ENCODE results near the gene BCKDK. TPM values are rescaled to one million over a fixed set of nuclear protein-coding genes. Genes with fewer than 3 reads are reported as not detected.

The BCKDK gene
- total and polyA plus RNA-seq, 2 of the 13 experiments (the other 11 are each of a cell fraction or from before 2014, with no cell fraction given): 24.9 to 42.6 TPM

DNA sequence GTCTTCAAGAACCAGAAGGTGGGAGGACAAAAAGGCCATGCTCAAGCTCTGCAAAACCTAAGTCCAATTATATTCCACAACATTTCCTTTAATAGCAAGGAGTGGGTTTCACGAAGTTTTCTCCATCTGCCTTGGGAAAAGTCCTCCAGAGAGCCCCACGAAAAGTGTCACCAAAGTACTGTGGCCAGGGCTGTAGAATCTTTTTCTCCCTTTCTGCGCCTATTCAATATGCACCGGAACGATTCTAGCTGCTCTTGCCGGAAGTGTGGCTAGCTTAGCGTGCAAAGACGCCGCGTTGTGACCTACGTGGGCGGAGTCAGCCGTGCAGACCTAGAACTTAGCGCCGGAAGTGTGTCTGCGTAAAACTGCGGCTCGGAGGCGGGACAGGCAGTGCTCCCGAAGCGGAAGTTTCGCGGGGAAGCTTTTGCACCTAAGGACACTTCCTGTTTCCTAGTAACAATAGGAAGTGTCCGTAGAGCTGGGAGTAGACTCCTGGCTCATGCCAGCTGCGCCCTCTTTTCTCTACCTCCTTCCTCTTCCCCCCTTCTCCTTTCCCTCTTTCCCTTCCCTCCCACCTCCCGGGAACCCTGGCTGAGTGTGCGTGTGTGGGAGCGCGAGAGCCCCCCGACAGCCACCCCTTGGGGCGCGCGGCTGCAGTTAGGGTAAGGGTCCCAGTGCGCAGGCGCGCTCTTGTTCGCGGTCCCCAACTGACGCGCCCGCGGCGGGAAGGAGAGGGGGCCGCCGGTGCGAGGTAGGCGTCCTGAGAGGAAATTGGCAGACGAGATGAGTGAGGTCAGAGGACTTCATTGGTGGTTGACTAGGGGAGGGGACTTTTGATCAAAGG, 34.0 kb upstream of the BCKDK start, which contains the start of the genes ZNF646 and ZNF668 (continued):
- TF ChIP-seq ZNF205 (CRISPR knock-in tag; IDR thresholded peaks at IDR 0.05): peak; percentile 94
- TF ChIP-seq ZNF724P (CRISPR knock-in tag; IDR thresholded peaks at IDR 0.05; ENCODE audit: borderline replicate concordance): peak; percentile 71; the same call in 1 of the 2 replicates
- TF ChIP-seq ZNF761 (CRISPR knock-in tag; conservative IDR thresholded peaks at IDR 0.05): no peak; the same call in 1 of the 2 replicates
- peak; percentile 95 for TF ChIP-seq ETV5 (CRISPR knock-in tag; IDR thresholded peaks at IDR 0.05; ENCODE audit: borderline replicate concordance)
- no peak for TF ChIP-seq NR2F2 (IDR thresholded peaks at IDR 0.05; ENCODE audit: borderline replicate concordance, low read depth)
- peak; percentile 98 for TF ChIP-seq ELF3 (CRISPR knock-in tag; IDR thresholded peaks at IDR 0.05)
- peak; percentile 24; the same call in 1 of the 2 replicates for TF ChIP-seq ZNF567 (CRISPR knock-in tag; IDR thresholded peaks at IDR 0.05; ENCODE audit: borderline replicate concordance)
- no peak for TF ChIP-seq ZNF703 (CRISPR knock-in tag; IDR thresholded peaks at IDR 0.05; ENCODE audit: borderline replicate concordance)
- peak; percentile 36; the same call in 1 of the 2 replicates for TF ChIP-seq NFKBIZ (CRISPR knock-in tag; IDR thresholded peaks at IDR 0.05)
- TF ChIP-seq ZNF263 (CRISPR knock-in tag; IDR thresholded peaks at IDR 0.05): peak; percentile 100
- TF ChIP-seq PRMT3 (CRISPR knock-in tag; IDR thresholded peaks at IDR 0.05; ENCODE audit: borderline replicate concordance, low read depth): 0 out of 2 replicates have a peak, but pooled peaks have one; percentile 38
- no peak for TF ChIP-seq LCORL (IDR thresholded peaks at IDR 0.05)
- TF ChIP-seq LCORL (CRISPR knock-in tag; IDR thresholded peaks at IDR 0.05): no peak
- peak; percentile 96 for TF ChIP-seq SAP130 (CRISPR knock-in tag; IDR thresholded peaks at IDR 0.05; ENCODE audit: low read depth)
- TF ChIP-seq, protein P1, sequence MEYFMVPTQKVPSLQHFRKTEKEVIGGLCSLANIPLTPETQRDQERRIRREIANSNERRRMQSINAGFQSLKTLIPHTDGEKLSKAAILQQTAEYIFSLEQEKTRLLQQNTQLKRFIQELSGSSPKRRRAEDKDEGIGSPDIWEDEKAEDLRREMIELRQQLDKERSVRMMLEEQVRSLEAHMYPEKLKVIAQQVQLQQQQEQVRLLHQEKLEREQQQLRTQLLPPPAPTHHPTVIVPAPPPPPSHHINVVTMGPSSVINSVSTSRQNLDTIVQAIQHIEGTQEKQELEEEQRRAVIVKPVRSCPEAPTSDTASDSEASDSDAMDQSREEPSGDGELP (IDR thresholded peaks at IDR 0.05; ENCODE audit: borderline replicate concordance, low read depth): no peak
- TF ChIP-seq PITX1 (CRISPR knock-in tag; IDR thresholded peaks at IDR 0.05): peak; percentile 11; the same call in 1 of the 2 replicates
- TF ChIP-seq, protein P2, sequence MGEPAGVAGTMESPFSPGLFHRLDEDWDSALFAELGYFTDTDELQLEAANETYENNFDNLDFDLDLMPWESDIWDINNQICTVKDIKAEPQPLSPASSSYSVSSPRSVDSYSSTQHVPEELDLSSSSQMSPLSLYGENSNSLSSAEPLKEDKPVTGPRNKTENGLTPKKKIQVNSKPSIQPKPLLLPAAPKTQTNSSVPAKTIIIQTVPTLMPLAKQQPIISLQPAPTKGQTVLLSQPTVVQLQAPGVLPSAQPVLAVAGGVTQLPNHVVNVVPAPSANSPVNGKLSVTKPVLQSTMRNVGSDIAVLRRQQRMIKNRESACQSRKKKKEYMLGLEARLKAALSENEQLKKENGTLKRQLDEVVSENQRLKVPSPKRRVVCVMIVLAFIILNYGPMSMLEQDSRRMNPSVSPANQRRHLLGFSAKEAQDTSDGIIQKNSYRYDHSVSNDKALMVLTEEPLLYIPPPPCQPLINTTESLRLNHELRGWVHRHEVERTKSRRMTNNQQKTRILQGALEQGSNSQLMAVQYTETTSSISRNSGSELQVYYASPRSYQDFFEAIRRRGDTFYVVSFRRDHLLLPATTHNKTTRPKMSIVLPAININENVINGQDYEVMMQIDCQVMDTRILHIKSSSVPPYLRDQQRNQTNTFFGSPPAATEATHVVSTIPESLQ (CRISPR knock-in tag; conservative IDR thresholded peaks at IDR 0.05): 0 out of 2 replicates have a peak, but pooled peaks have one; percentile 57
- no peak for TF ChIP-seq ZNF570 (CRISPR knock-in tag; IDR thresholded peaks at IDR 0.05; ENCODE audit: borderline replicate concordance)
- TF ChIP-seq, protein P3, sequence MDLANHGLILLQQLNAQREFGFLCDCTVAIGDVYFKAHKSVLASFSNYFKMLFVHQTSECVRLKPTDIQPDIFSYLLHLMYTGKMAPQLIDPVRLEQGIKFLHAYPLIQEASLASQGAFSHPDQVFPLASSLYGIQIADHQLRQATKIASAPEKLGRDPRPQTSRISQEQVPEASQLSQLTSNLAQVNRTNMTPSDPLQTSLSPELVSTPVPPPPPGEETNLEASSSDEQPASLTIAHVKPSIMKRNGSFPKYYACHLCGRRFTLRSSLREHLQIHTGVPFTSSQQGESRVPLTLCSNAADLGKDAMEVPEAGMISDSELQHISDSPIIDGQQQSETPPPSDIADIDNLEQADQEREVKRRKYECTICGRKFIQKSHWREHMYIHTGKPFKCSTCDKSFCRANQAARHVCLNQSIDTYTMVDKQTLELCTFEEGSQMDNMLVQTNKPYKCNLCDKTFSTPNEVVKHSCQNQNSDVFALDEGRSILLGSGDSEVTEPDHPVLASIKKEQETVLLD (CRISPR knock-in tag; IDR thresholded peaks at IDR 0.05; ENCODE audit: low read depth): no peak; the same call in 1 of the 2 replicates
- TF ChIP-seq, protein P4, sequence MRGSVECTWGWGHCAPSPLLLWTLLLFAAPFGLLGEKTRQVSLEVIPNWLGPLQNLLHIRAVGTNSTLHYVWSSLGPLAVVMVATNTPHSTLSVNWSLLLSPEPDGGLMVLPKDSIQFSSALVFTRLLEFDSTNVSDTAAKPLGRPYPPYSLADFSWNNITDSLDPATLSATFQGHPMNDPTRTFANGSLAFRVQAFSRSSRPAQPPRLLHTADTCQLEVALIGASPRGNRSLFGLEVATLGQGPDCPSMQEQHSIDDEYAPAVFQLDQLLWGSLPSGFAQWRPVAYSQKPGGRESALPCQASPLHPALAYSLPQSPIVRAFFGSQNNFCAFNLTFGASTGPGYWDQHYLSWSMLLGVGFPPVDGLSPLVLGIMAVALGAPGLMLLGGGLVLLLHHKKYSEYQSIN (CRISPR knock-in tag; IDR thresholded peaks at IDR 0.05; ENCODE audit: borderline replicate concordance): no peak
- TF ChIP-seq MED8 (CRISPR knock-in tag; IDR thresholded peaks at IDR 0.05; ENCODE audit: insufficient replicate concordance): peak; percentile 29
- peak; percentile 49; the same call in 1 of the 2 replicates for TF ChIP-seq ZNF768 (CRISPR knock-in tag; IDR thresholded peaks at IDR 0.05)
- TF ChIP-seq ZNF619 (CRISPR knock-in tag; IDR thresholded peaks at IDR 0.05): no peak
- TF ChIP-seq, protein P5, sequence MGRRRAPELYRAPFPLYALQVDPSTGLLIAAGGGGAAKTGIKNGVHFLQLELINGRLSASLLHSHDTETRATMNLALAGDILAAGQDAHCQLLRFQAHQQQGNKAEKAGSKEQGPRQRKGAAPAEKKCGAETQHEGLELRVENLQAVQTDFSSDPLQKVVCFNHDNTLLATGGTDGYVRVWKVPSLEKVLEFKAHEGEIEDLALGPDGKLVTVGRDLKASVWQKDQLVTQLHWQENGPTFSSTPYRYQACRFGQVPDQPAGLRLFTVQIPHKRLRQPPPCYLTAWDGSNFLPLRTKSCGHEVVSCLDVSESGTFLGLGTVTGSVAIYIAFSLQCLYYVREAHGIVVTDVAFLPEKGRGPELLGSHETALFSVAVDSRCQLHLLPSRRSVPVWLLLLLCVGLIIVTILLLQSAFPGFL (CRISPR knock-in tag; IDR thresholded peaks at IDR 0.05): no peak
